GM23338 (cell line): Measurements from ENCODE around the gene PARD3.

ENCODE experiments used
- CREB1 ChIP-seq: fragments of 250-450 bp; sonication (Bioruptor Pico); IDR thresholded peaks from 2 replicates; pipeline ENCODE4 v1.5.0; 2020; ENCODE audit warnings: low read depth, mild to moderate bottlenecking, moderate library complexity
- EZH2 ChIP-seq: fragments of 200-600 bp; sonication (generic); IDR thresholded peaks from one replicate; pipeline ENCODE4 v1.8.0; 2017; ENCODE audit warnings: antibody characterized with exemption, mild to moderate bottlenecking, low read depth; ENCODE audit not compliant: unreplicated experiment
- EZH2phosphoT487 ChIP-seq: fragments of 200-600 bp; sonication (generic); IDR thresholded peaks from one replicate; pipeline ENCODE4 v1.8.1; 2018; ENCODE audit warnings: antibody characterized with exemption; ENCODE audit not compliant: unreplicated experiment
- JUNB ChIP-seq: IDR thresholded peaks from one replicate; pipeline ENCODE4 v1.6.1; 2016; ENCODE audit warnings: antibody characterized with exemption; ENCODE audit not compliant: unreplicated experiment
- POLR2AphosphoS5 ChIP-seq: IDR thresholded peaks from 2 replicates; pipeline ENCODE4 v1.6.1; 2016; ENCODE audit warnings: antibody characterized with exemption, low read depth
- ZNF114 ChIP-seq: fragments of 250-450 bp; sonication (Bioruptor Pico); IDR thresholded peaks from 2 replicates; pipeline ENCODE4 v1.5.0; 2020; ENCODE audit warnings: mild to moderate bottlenecking, moderate library complexity
- TF ChIP-seq, protein P1 (sequence below), 2 experiments: fragments of 200-600 bp in 1 of 2; sonication (generic) in 1 of 2; conservative IDR thresholded peaks; 2 replicates each; pipeline versions ENCODE4 v1.5.1 to v1.6.1; 2016 to 2017; ENCODE audit warnings: antibody characterized with exemption in 2 of 2, low read depth in 2 of 2, mild to moderate bottlenecking in 2 of 2, moderate library complexity in 1 of 2
- TF ChIP-seq, protein P2 (sequence below): IDR thresholded peaks from one replicate; pipeline ENCODE4 v1.6.1; 2018; ENCODE audit warnings: antibody characterized with exemption; ENCODE audit not compliant: unreplicated experiment

DNA sequence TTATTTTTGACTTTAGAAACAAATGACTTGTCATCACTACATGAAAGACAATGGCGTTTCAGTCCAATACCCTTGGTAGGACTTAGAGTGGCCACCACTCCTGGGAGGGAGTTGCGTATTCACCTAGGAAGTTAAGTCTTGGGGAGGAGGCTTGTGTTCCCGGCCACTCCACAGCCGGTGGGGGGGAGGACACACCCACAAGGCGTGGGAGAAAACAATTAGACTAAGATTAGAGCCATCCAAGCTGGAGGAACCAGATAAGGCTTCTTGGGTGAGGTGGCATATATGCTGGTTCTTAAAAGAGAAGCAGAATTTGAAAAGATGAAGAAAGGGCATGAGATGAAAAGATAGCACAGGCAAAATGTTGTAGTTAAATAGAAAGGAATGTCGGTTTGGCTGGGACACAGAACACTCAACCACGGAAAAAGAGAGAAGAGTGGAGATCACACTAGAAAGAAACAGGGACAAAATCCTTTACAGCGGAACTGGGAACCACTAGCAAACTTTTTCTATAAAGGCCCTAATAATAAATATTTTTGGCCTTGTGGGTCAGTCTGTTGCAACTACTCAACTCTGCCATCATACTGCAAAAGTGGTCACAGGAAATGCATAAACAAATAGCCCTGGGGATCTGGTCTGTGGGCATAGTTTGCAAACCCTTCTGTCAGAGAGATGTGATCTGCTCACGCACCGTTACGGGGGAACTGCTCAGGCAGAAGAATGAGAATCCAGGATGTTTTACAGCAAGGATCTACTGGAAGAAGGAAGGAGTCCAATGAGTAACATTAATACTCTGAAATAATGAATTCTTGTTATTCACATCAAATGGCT is 651.8 kb downstream of the PARD3 start:
- TF ChIP-seq, protein P1, sequence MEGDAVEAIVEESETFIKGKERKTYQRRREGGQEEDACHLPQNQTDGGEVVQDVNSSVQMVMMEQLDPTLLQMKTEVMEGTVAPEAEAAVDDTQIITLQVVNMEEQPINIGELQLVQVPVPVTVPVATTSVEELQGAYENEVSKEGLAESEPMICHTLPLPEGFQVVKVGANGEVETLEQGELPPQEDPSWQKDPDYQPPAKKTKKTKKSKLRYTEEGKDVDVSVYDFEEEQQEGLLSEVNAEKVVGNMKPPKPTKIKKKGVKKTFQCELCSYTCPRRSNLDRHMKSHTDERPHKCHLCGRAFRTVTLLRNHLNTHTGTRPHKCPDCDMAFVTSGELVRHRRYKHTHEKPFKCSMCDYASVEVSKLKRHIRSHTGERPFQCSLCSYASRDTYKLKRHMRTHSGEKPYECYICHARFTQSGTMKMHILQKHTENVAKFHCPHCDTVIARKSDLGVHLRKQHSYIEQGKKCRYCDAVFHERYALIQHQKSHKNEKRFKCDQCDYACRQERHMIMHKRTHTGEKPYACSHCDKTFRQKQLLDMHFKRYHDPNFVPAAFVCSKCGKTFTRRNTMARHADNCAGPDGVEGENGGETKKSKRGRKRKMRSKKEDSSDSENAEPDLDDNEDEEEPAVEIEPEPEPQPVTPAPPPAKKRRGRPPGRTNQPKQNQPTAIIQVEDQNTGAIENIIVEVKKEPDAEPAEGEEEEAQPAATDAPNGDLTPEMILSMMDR (conservative IDR thresholded peaks at IDR 0.05; ENCODE audit: low read depth in 2 of 2): no peak
- TF ChIP-seq POLR2AphosphoS5: no peak
- no peak for TF ChIP-seq CREB1 (CRISPR knock-in tag)
- TF ChIP-seq, protein P2, sequence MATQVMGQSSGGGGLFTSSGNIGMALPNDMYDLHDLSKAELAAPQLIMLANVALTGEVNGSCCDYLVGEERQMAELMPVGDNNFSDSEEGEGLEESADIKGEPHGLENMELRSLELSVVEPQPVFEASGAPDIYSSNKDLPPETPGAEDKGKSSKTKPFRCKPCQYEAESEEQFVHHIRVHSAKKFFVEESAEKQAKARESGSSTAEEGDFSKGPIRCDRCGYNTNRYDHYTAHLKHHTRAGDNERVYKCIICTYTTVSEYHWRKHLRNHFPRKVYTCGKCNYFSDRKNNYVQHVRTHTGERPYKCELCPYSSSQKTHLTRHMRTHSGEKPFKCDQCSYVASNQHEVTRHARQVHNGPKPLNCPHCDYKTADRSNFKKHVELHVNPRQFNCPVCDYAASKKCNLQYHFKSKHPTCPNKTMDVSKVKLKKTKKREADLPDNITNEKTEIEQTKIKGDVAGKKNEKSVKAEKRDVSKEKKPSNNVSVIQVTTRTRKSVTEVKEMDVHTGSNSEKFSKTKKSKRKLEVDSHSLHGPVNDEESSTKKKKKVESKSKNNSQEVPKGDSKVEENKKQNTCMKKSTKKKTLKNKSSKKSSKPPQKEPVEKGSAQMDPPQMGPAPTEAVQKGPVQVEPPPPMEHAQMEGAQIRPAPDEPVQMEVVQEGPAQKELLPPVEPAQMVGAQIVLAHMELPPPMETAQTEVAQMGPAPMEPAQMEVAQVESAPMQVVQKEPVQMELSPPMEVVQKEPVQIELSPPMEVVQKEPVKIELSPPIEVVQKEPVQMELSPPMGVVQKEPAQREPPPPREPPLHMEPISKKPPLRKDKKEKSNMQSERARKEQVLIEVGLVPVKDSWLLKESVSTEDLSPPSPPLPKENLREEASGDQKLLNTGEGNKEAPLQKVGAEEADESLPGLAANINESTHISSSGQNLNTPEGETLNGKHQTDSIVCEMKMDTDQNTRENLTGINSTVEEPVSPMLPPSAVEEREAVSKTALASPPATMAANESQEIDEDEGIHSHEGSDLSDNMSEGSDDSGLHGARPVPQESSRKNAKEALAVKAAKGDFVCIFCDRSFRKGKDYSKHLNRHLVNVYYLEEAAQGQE: no peak
- TF ChIP-seq EZH2: no peak
- no peak for TF ChIP-seq EZH2phosphoT487
- TF ChIP-seq ZNF114 (CRISPR knock-in tag): no peak
- TF ChIP-seq JUNB: no peak
